GM19463 (cell line): Measurements from ENCODE around the gene ADAP2.
A peak's percentile ranks its signal among the peaks of the same experiment; 100 is the strongest.
"Not testable (repeated sequence)": the region's sequence is repeated elsewhere in the genome, so short reads cannot be mapped to it uniquely, and the experiment has no call there.

Experiments used
- ATAC-seq: cut with Tn5 transposase; IDR thresholded peaks from one replicate; pipeline ENCODE4 v1.9.1; 2021; ENCODE audit warnings: mild to moderate bottlenecking, moderate library complexity; ENCODE audit not compliant: unreplicated experiment

ADAP2 gene

DNA sequence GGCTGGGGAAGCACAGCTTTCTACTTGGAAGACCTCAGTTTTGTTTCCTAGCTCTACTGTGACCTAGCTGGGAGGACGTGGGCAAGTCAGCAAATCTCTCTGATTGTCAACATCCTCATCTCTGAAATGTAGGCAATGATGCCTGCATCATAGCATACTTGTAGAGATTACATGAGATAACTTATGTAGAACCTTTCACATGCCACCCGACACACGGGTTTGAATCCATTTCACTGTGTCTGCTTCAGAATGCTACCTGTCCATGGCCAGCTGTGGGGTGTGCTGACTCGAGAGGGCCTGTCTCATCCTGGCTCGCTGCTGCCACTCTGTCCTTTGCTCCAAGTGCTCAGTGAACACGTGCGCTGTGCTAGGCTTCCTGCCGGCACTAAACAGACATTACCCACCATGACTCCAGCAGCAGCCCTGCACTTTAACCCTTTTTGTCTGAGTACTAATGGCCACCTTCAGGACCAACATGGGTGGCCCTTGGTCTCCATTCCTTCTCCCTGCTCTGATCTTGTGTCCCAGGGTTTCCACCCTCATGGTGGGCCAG is 7.4 kb downstream of the ADAP2 start:
- ATAC-seq = no peak

DNA sequence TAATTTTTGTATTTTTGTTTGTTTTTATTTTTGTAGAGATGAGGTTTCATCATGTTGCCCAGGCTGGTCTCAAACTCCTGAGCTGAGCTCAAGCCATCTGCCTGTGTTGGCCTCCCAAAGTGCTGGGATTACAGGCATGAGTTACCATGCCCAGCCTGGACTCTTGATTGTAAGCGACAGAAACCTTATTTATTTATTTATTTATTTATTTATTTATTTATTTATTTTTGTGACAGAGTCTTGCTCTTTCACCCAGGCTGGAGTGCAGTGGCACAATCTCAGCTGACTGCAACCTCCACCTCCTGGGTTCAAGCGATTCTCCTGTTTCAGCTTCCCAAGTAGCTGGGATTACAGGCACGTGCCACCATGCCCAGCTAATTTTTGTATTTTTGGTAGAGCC is 8.1 kb downstream of the ADAP2 start:
- not testable (repeated sequence) for ATAC-seq

DNA sequence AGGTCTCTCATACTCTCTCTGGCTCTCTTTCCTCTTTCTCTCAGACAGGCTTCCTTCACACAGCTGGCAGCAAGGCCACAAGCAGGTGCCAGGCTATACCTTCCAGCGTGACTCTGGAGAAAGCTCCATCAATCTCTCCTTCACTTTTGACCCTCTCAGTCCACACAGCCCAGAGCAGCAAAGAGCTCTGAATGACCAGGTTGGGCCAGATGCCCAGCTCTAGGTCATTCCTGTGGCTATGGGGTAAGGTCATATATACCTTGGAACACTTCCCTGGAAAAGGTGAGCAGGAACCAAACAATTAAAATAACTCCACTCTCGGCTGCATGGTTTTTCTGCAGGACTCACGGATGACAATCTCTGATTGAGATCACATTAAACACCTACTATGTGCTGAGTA is 8.8 kb downstream of the ADAP2 start:
- ATAC-seq = no peak

DNA sequence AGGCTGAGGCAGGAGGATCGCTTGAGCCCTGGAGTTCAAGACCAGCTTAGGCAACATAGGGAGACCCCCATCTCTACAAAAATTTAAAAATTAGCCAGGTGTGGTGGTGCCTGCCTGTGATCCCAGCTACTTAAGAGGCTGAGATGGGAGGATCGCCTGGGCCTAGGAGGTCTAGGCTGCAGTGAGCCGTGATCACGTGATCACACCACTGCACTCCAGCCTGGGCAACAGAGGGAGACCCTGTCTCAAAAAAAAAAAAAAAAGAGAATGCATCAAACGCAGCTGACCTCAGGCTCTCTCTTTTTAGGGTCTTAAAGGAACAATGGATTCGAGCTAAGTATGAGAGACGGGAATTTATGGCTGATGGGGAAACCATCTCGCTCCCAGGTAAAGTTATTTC is 9.8 kb downstream of the ADAP2 start:
- ATAC-seq = not testable (repeated sequence)

DNA sequence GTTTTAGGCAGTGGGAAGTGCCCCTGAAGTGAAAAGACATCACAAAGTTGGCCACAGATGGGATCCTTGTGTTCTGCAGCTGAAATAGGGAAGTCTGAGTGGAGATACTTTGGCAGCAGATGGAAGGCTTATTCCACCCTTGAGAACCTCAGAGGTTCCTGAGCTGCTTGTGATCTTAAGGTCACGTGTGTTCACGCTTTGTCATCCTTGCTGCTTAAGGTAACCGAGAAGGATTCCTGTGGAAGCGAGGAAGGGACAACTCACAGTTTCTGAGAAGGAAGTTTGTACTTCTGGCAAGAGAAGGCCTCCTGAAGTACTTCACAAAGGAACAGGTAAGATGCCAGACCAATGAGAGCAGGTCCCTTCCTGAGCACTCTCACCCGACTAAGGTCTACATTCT is 12.2 kb downstream of the ADAP2 start:
- no peak for ATAC-seq

DNA sequence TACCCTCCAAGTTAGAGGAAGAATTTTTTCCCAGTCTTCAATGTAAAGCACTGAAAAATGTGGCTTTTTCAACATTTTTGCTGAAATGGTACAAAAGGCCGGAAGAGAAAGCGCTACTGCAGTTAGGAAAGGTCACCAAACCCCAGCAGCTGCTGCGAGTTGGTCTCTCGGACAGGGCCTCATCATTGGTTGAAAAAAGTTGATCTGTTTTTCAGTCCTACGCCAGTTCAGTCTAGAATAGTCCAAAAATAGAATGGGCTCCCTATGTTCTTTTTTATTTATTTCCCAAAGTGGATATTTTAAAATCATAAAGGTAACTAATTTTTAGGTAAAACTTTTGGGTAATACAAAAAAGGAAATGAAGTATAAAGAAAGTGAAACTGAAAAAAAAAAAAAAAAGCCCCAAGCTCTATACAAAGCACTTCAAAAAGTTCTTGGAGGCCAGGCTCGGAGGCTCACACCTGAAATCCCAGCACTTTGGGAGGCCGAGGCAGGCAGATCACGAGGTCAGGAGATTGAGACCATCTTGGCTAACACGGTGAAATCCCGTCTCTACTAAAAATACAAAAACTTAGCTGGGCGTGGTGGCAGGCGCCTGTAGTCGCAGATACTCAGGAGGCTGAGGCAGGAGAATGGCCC is 17.4 kb downstream of the ADAP2 start:
- no peak for ATAC-seq

DNA sequence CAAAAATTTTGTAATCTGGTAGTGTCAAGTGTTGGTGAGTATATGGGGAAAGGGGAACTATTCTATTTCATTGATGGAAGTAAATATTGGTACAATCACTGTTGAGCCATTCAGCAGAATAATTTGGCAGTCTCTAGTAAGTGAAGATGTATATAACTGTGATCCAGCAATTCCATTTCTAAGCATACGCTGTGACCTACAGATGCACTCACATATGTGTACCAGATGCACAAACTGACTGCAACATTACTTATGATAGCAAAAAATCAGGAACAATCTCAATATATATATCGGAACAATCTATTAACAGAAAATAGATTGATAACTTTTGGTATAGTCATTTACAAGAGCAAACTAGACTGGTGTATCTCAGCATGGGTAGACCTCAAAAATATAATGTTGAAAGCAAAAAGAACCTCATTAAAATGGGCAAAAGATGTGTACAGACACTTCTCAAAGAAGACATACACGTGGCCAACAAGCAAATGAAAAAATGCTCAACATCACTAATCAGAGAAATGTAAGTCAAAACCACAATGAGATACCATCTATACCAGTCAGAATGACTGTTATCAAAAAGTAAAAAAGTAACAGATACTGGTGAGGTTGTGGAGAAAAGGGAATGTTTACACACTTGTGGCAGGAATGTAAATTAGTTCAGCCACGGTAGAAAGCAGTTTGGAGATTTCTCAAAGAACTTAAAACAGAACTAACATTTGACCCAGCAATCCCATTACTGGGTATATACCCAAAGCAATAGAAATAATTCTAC is 20.7 kb downstream of the ADAP2 start:
- ATAC-seq = no peak

DNA sequence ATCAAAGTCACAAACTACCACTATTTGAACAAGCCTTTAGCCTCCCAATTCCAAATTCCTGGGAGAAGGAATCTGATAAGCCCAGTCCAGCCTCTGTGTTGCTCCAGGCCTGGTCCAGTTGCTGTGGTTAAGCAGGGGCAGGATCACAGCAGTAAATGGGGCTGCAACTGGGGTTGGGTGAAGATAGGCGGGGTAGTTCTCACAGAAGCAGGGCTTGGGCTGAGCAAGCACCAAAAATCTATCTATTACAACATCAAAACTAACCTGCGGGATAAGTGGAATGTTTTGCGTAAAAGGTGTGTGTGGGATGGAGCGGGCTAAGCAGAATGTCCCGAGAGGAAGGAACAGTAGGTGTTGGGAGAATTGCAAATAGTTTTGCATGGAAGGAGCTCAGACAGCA is 26.1 kb downstream of the ADAP2 start:
- ATAC-seq = no peak

DNA sequence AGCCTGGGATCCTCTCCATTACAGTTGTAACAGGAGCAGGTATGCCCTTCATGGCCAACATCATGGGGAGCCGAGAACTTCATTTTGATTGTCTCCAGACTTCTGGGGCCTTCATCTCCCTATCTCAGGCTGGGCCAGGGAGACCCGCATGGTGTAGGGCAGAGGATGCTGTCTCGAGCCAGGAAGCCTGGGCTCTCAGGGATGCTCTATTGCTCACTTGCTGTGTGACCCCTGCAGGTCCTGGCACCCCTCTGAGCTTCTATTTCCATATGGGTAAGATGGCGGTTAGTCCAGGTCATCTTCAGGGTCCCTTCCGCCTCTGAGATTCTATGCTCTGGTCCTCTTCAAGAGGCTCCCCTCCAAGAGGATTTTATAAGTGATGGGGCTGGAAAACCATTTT is 28.4 kb downstream of the ADAP2 start:
- ATAC-seq = no peak

DNA sequence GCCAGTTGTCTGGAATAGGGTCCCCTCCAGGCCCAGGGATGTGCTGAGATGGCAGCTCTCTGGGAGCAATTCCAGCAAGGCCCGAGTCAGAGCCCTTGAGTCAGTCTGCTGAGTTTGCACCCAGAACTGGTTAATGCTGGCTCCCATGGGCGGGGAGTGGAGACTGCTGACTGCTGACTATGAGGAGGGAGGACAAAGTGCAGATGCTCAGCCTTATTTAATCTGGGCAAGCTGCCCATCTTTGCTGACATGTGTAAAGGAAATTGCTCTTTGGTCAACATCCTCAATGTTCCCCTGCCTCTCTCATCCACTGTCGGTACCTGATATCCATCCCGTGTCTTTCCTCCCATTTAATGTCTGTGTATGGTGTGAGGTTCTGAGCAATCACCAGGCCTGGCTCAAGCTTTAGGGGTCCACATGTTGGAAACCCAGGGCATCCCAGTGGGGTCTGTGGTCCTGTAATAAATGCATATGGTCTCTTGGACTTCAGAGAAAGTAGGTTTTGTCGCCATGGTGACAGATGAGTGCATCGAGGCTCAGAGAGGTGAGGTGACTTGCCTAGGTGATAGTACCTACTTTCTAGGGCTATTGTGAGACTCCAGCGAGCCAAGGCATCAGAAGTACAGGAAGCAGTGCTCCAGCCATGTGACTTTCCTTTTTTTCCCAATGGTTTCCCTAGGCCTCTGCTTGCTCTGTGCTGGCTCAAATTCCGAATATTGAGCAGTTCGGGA is 29.1 kb downstream of the ADAP2 start:
- ATAC-seq = no peak

DNA sequence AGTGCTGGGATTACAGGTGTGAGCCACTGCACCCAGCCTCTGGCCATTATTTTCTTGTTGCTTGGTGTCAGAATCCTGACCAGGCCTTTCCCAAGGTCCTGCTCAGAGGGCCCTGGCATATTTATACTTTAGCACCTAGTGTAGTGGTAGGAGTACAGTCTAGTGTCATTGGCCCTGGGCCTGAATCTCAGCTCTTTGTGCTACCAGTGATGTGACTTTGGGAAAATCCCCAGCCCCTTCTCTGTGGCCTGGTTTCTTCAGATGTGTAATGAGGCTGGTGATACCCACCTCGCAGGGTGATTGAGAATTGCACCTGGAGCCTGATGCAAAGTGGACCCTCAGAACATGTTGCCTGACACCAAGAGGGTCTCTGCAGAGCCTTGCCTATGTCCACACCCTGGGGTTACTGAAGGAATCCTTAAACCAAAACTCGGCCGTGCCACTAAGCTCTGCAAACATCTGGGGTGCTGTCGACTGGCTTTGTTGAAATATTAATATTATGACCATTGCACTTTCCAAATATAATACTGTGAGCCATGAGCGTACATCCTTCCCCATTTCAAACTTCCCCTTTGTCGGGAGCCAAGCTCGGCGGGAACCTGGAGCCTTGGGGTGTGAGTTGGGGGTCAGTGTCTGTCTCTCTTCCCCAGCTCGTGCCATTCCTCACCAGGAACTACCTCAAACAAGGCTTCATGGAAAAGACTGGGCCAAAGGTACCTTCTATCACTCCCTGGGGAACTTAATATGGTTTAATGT is 31.1 kb downstream of the ADAP2 start:
- ATAC-seq = no peak

DNA sequence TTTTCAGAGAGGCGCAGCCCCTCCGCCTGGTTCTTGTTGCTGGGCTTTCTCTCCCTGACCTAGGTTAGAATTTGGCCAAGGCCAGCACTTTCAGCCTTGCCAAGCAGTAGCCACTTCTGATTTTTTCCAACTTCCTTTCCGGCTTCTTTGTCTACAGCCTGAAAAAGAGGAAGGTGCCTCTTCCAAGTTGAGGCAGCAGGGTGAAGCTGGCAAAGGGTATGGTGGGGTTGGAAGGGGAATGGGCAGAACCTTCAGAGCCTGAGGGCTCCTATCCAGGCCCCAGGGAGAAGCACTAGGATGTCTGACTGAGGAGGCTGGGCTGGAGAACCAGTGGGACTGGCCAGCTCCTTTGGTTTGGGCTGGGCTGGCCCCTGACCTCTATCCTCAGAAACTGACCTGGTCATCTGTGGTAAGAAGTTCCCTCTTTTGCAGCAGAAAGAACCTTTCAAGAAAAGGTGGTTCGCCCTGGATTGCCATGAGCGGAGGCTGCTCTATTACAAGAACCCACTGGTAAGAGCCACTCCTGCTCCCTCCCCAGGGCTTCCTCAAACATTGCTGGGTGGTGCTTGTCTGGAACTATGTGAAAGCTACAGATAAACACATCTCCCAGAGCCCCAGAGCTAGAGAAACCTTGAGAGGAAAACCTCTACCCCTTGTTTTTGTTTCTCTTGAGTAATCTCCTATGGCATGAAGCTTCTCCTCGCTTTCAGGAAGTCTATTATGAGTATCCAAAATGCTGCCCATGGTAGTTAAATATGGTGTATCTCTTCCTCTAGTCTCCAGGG is 32.5 kb downstream of the ADAP2 start:
- no peak for ATAC-seq

DNA sequence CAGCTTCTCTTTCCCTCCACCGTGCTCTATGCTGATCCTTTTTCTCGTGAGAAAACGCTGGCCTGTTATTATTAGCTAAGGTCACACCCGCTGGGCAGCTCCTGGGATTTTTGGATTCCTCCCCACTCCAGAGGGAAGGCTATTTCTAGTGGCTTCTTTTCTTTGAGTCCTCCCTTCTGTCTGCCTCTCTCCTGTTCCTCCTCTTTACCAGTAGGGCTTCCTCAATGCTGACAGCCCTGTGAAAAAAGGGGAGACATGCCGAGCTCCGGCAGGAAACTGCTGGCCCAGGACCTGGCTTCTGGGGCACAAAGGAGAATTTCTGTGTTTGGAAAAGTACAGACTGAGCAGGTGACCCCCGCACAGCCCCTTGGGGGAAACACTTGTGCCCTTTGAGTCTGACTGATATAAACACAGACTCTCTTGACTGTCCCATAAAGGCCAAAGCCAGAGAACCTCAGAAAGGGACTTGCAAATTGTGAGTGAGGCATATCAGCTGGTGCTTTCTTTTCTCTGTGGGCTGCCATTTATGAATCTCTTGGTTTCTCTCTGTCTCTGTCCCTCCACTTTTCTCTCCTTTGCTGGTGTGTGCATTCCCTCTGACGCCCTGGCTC is 35.1 kb downstream of the ADAP2 start:
- ATAC-seq = no peak

DNA sequence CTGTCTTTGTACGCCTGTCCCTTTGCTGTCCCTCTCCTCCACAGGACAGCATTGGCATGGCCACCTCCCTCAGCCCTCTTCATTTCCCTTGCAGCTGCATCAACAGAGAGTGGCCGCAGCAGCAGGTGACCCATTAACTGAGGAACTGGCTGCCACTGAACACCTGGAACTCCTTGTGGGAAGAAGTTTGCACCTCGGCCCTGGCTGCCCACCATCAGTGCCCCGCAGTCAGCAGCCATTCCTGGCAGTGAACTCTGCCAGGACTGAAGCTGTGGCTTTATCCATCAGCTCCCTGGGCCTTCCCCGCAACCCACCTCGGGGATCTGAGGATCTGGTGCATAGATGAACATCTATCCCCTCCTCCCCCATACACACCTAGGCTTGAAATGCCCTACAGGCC is 36.0 kb downstream of the ADAP2 start:
- ATAC-seq = no peak

DNA sequence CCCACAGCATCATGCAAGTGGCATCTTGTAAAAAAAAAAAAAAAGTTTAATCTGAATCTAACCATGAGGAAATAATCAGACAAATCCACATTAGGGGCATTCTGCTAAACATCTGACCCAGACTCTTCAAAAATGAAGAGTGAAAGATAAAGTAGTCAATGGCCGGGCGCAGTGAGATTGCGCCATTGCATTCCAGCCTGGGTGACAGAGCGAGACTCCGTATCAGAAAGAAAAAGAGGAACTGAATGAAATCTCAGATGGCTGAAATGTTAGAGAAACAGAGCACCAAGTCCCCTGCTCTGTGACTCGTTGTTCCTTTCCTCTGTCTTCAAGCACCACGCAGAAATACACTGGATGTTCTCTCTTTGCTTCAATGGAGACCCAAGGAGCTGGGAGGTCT is 36.4 kb downstream of the ADAP2 start:
- ATAC-seq = no peak

DNA sequence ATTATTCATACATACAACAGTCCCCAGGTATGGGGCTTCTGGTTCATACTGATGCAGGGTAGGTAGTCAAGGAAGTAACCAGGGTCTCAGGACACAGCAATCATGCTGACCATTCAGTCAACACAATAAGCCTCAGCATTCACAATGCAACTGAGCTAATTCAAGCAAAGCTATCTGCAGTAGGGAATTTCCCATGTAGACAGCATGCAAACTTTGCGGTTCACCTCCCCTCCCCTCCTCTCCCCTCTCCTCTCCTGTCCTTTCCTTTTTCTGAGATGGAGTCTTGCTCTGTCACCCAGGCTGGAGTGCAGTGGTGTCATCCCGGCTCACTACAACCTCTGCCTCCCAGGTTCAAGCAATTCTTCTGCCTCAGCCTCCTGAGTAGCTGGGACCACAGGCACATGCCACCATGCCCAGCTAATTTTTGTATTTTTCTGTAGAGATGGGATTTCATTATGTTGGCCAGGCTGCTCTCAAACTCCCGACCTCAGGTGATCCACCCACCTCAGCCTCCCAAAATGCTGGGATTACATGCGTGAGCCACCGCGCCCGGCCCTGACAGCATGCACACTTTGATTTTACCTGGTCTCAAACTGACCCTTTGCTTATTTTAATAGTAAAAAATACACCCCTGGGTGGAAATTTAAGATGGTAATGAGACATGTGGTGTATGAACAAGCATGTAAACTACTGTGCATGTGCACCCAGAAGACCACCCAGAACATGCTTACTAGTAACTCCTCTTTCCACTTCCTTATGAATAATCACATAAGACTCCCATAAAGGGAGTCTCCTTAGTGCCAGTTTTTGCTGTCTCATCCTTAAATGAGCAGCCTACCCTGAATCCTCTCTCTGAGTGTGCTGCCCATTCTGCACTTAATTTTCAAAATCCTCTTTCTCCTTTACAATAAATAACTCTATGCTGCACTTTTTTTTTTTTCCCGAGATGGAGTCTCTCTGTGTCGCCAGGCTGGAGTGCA is 39.8 kb downstream of the ADAP2 start:
- peak; percentile 65 for ATAC-seq

DNA sequence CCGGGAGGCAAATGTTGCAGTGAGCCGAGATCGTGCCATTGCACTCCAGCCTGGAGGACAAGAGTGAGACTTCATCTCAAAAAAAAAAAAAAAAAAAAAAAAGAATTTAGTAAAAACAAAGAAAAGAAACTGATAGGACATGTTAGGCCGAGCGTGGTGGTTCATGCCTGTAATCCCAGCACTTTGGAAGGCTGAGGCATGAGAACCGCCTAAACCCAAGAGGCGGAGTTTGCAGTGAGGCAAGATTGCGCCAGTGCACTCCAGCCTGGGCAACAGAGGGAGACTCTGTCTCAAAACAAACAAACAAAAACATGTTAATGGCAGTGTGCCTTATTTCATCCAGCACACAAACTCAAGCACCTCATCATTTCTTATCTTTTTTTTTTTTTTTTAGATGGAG is 42.6 kb downstream of the ADAP2 start:
- not testable (repeated sequence) for ATAC-seq

DNA sequence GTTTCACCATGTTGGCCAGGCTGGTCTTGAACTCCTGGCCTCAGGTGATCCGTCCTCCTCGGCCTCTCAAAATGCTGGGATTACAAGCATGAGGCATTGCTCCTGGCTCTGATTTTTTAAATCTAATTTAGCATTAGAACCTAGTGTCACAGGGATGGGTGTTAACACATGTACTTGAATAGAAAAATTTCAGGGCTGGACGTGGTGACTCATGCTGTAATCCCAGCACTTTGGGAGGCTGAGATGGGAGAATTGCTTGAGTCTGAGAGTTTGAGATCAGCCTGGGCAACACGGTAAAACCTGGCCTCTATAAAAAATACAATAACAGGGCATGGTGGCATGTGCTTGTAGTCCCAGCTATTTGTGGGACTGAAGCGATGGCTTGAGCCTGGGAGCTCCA is 43.1 kb downstream of the ADAP2 start:
- ATAC-seq = no peak

DNA sequence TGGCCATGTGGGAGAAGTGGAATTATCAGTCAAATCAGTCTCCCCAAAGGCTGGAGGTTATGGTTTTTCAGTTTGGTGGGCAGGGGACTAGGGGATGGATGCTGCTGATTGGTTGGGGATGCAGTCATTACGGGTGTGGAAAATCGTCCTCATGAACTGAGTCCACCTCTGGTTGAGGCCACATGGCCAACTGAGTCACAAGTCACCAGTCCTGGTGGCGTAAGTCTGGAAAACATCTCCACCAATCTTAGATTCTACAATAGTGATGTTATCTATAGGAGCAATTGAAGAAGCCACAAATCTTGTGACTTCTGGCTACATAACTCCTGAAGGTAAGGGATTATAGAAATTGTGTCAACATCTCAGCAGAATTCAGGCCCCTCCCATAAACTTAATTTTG is 43.9 kb downstream of the ADAP2 start:
- ATAC-seq = no peak
